Measurements from ENCODE around the gene LARP7.
"Not testable (repeated sequence)": the region's sequence is repeated elsewhere in the genome, so short reads cannot be mapped to it uniquely, and the experiment has no call there.

LARP7 gene

GRCh38 chr4:112636688-112637551, at the start of gene LARP7, which contains the start of gene ZGRF1:
Gene LARP7, plus strand, starts transcription at chr4:112637143. Its CDS starts 7,527 bp downstream, at chr4:112644670.
Gene ZGRF1, minus strand, starts transcription at chr4:112636909. Its CDS starts 3,733 bp downstream, at chr4:112633176.
- DNase-seq, result peak; percentile 96

- DNase-seq, result no peak
These were observed 47.7 kb upstream of the LARP7 start for GRCh38 chr4:112589206-112589605.

GRCh38 chr4:112591593-112591992, 45.4 kb upstream of the LARP7 start:
- no peak for DNase-seq

GRCh38 chr4:112592717-112593116, 44.2 kb upstream of the LARP7 start:
- DNase-seq, result no peak

- DNase-seq, result no peak
These were observed 43.4 kb upstream of the LARP7 start for GRCh38 chr4:112593438-112594133.

- DNase-seq, result no peak
These were observed 42.0 kb upstream of the LARP7 start for GRCh38 chr4:112594993-112595392.

GRCh38 chr4:112604589-112604988, 32.4 kb upstream of the LARP7 start:
- peak; percentile 29 for DNase-seq

- not testable (repeated sequence) for DNase-seq
These were observed 24.1 kb upstream of the LARP7 start for GRCh38 chr4:112612814-112613213.

- no peak for DNase-seq
These were observed 20.0 kb upstream of the LARP7 start for GRCh38 chr4:112616984-112617383.

GRCh38 chr4:112626228-112626627, 10.7 kb upstream of the LARP7 start:
- DNase-seq, result no peak

- no peak for DNase-seq
These were observed 3.3 kb upstream of the LARP7 start for GRCh38 chr4:112633477-112634235.

GRCh38 chr4:112637552-112637866, 566 bp downstream of the LARP7 start:
- no peak for DNase-seq

- DNase-seq, result no peak
These were observed 5.6 kb downstream of the LARP7 start for GRCh38 chr4:112642526-112642925.

- DNase-seq, result not testable (repeated sequence)
These were observed 7.9 kb downstream of the LARP7 start for GRCh38 chr4:112644595-112645535.

- no peak for DNase-seq
These were observed 8.8 kb downstream of the LARP7 start for GRCh38 chr4:112645541-112646329.

- no peak for DNase-seq
These were observed 9.9 kb downstream of the LARP7 start for GRCh38 chr4:112646632-112647537.

GRCh38 chr4:112647785-112648184, 10.8 kb downstream of the LARP7 start:
- no peak for DNase-seq

GRCh38 chr4:112648263-112649054, 11.5 kb downstream of the LARP7 start:
- no peak for DNase-seq

- DNase-seq, result no peak
These were observed 12.1 kb downstream of the LARP7 start for GRCh38 chr4:112649055-112649408.

GRCh38 chr4:112650332-112650731, 13.4 kb downstream of the LARP7 start:
- DNase-seq, result no peak

Measured in GF-D8 (cell line).